ENCODE data around the gene ROPN1. TPM values are rescaled to one million over a fixed set of nuclear protein-coding genes. Genes with fewer than 3 reads are reported as not detected.

ROPN1 gene
- total and polyA plus RNA-seq, 10 donors, result 0.06 TPM; not detected in 9

DNA sequence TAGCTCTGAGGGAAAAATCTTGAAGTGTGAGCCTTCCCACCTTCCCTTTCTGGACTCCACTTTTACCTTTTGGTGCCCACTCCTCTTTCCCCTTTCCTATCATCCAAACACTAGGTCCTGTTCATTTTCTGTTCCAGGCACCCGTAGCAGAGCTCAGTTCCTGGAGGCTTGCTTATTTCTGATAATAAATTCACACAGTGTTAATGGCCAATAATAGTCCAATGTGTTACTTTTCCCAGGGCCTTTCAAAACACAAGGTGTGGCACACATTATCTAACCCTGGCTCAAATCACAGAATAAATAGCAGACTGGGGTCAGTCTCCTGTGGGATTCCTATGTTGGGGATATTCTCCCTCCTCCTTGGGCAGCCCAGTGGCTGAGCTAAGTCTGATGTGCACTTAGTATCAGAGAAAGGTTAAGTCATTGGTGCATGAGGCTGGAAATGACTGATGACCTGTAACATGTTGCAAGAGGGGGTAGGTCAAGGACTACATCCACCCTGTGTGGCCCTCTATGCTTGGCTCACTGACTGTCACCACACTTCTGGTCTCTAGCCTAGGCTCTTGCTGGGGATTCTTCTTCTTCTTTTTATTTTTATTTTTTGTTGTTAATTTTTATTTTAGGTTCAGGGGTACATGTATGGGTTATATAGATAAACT lies 43.7 kb upstream of the ROPN1 start:
- no peak for DNase-seq
- peaks cover 4 to 87% (median 23%) of the 10 kb centered on the region in 7 donors for H3K27me3 ChIP-seq (replicated peaks in 1 of 7)
- peak overlapping the region in 5 of 8 donors; percentile 49 to 79 (median 61) for H3K4me3 ChIP-seq
- peak overlapping the region in 2 of 8 donors; percentile 29 to 86 for H3K27ac ChIP-seq
- peaks cover 0 to 48% (median 13%) of the 10 kb centered on the region in 6 donors for H3K4me1 ChIP-seq
- WGBS, 5 donors, result 63 to 82% (median 67%) methylated on average over 1 of the region's 1 CpG
- no peaks in the 10 kb centered on the region for H3K36me3 ChIP-seq
- TF ChIP-seq POLR2AphosphoS5 (IDR thresholded peaks at IDR 0.05), result peak in 1 of 3 donors; percentile 43
- TF ChIP-seq POLR2A (IDR thresholded peaks at IDR 0.05), result no peak
- intact Hi-C loops (cut with DNase I; ENCODE audit: low total_unique reads), result loop anchor here (10.0 kb wide), 1 partner anchor 209 kb away; no protein-coding TSS in a partner anchor
- H3K9me3 ChIP-seq, result no peaks in the 10 kb centered on the region

DNA sequence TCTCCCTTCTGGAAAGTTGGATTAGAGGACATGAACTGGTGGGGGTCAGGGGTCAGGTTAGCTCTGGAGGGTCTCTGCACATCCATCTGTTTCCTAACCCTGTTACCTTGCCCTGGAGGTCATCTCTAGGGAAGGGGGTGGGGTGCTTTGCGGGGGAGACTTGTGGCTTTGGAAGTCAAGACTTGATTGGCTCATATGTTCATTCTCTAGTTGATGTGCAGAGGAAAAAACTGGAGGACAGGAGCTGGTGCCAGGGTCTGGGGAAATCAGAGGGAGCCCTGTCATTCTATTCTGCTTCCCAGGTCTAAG lies 42.9 kb upstream of the ROPN1 start:
- peak overlapping the region in 4 of 8 donors; percentile 86 to 90 (median 87) for H3K27ac ChIP-seq
- intact Hi-C loops (cut with DNase I; ENCODE audit: low total_unique reads), result loop anchor here (10.0 kb wide), 1 partner anchor 210 kb away; no protein-coding TSS in a partner anchor
- peak overlapping the region; percentile 49 to 79 (median 58) for H3K4me3 ChIP-seq
- DNase-seq, result no peak
- H3K9me3 ChIP-seq, result no peaks in the 10 kb centered on the region
- TF ChIP-seq POLR2AphosphoS5 (IDR thresholded peaks at IDR 0.05) (peak in 1 of 3 donors; percentile 52), POLR2A (IDR thresholded peaks at IDR 0.05) (no peak)
- peaks cover 0 to 44% (median 13%) of the 10 kb centered on the region in 6 donors for H3K4me1 ChIP-seq
- 19 to 47% (median 27%) methylated on average over 1 of the region's 1 CpG for WGBS, 5 donors
- H3K27me3 ChIP-seq (replicated peaks in 1 of 7), result peaks cover 4 to 92% (median 23%) of the 10 kb centered on the region in 7 donors
- no peaks in the 10 kb centered on the region for H3K36me3 ChIP-seq

- Histone ChIP-seq H3K27me3 (replicated peaks in 1 of 7) (peaks cover 4 to 93% (median 23%) of the 10 kb centered on the region in 7 donors), H3K4me3 (peak overlapping the region; percentile 49 to 79 (median 58)), H3K36me3 (no peaks in the 10 kb centered on the region), H3K27ac (peak overlapping the region in 7 of 8 donors; percentile 68 to 90 (median 86)), H3K4me1 (peaks cover 0 to 38% (median 13%) of the 10 kb centered on the region in 6 donors), H3K9me3 (no peaks in the 10 kb centered on the region)
- peak in 1 of 3 donors; percentile 40 for TF ChIP-seq POLR2AphosphoS5 (IDR thresholded peaks at IDR 0.05)
- TF ChIP-seq, protein P1, sequence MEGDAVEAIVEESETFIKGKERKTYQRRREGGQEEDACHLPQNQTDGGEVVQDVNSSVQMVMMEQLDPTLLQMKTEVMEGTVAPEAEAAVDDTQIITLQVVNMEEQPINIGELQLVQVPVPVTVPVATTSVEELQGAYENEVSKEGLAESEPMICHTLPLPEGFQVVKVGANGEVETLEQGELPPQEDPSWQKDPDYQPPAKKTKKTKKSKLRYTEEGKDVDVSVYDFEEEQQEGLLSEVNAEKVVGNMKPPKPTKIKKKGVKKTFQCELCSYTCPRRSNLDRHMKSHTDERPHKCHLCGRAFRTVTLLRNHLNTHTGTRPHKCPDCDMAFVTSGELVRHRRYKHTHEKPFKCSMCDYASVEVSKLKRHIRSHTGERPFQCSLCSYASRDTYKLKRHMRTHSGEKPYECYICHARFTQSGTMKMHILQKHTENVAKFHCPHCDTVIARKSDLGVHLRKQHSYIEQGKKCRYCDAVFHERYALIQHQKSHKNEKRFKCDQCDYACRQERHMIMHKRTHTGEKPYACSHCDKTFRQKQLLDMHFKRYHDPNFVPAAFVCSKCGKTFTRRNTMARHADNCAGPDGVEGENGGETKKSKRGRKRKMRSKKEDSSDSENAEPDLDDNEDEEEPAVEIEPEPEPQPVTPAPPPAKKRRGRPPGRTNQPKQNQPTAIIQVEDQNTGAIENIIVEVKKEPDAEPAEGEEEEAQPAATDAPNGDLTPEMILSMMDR (IDR thresholded peaks at IDR 0.05 in 8 of 11, conservative IDR thresholded peaks at IDR 0.05 in 3 of 11), result no peak
- intact Hi-C loops (cut with DNase I; ENCODE audit: low total_unique reads), result loop anchor here (10.0 kb wide), 1 partner anchor 211 kb away; no protein-coding TSS in a partner anchor
- 3 to 8% (median 5%) methylated on average over 24 to 47 of the region's 47 CpGs for WGBS, 5 donors
- peak; percentile 78 for DNase-seq
Observed at GRCh38 chr3:124034016-124034843, 42.3 kb upstream of the ROPN1 start.

GRCh38 chr3:124033360-124034015 lies 41.6 kb upstream of the ROPN1 start, which contains the start of gene KALRN:
TSS of gene KALRN (plus strand) at chr3:124033369.
- H3K4me1 ChIP-seq, result peaks cover 0 to 37% (median 13%) of the 10 kb centered on the region in 6 donors
- no peaks in the 10 kb centered on the region for H3K36me3 ChIP-seq
- 1 to 2% (median 1%) methylated on average over 33 to 63 of the region's 63 CpGs for WGBS, 5 donors
- intact Hi-C loops (cut with DNase I; ENCODE audit: low total_unique reads), result loop anchor here (10.0 kb wide), 1 partner anchor 211 kb away; no protein-coding TSS in a partner anchor
- peak within 1 kb of the TSS; percentile 60 to 90 (median 86) for H3K27ac ChIP-seq
- DNase-seq, result peak; percentile 75
- no peaks in the 10 kb centered on the region for H3K9me3 ChIP-seq
- H3K4me3 ChIP-seq, result peak within 1 kb of the TSS; percentile 49 to 79 (median 58)
- TF ChIP-seq POLR2A (IDR thresholded peaks at IDR 0.05) (no peak), POLR2AphosphoS5 (IDR thresholded peaks at IDR 0.05) (no peak)
- TF ChIP-seq, protein P1 (IDR thresholded peaks at IDR 0.05 in 8 of 11, conservative IDR thresholded peaks at IDR 0.05 in 3 of 11), result peak in 5 of 11 experiments; percentile 4 to 57 (median 10)
- H3K27me3 ChIP-seq (replicated peaks in 1 of 7), result peaks cover 4 to 93% (median 23%) of the 10 kb centered on the region in 7 donors

All from spleen (tissue), 11 donors.